ENCODE measurements around the gene LCN6. TPM values are rescaled to one million over a fixed set of nuclear protein-coding genes. Genes with fewer than 3 reads are reported as not detected.

The LCN6 gene
- total and polyA plus RNA-seq, 2 of the 13 experiments (the other 11 are each of a cell fraction or from before 2014, with no cell fraction given): not detected

GRCh38 chr9:136723362-136723976 is 24.9 kb downstream of the LCN6 start (continued):
- TF ChIP-seq IRF2 (CRISPR knock-in tag; IDR thresholded peaks at IDR 0.05) (no peak), AGO2 (optimal IDR thresholded peaks at IDR 0.05; ENCODE audit: low read depth, low read length) (peak; percentile 98), MYPOP (CRISPR knock-in tag; IDR thresholded peaks at IDR 0.05) (no peak), CEBPG (CRISPR knock-in tag; IDR thresholded peaks at IDR 0.05) (no peak), HOXA3 (CRISPR knock-in tag; IDR thresholded peaks at IDR 0.05) (peak; percentile 58), AKNA (CRISPR knock-in tag; IDR thresholded peaks at IDR 0.05; ENCODE audit: borderline replicate concordance) (no peak), ZNF687 (CRISPR knock-in tag; IDR thresholded peaks at IDR 0.05) (peak; percentile 17; the same call in 1 of the 2 replicates), ZNF20 (CRISPR knock-in tag; IDR thresholded peaks at IDR 0.05) (no peak), DNMT1 (CRISPR knock-in tag; IDR thresholded peaks at IDR 0.05) (0 out of 2 replicates have a peak, but pooled peaks have one; percentile 25), ZNF720 (CRISPR knock-in tag; IDR thresholded peaks at IDR 0.05) (no peak), SAFB2 (CRISPR knock-in tag; IDR thresholded peaks at IDR 0.05; ENCODE audit: borderline replicate concordance, low read depth) (0 out of 2 replicates have a peak, but pooled peaks have one; percentile 39), CHD2 (IDR thresholded peaks at IDR 0.05; ENCODE audit: low read depth, low read length) (no peak), EEA1 (CRISPR knock-in tag; IDR thresholded peaks at IDR 0.05; ENCODE audit: borderline replicate concordance) (0 out of 2 replicates have a peak, but pooled peaks have one; percentile 39), BRCA1 (CRISPR knock-in tag; IDR thresholded peaks at IDR 0.05) (no peak), CENPT (CRISPR knock-in tag; IDR thresholded peaks at IDR 0.05; ENCODE audit: low read depth) (no peak), ARID5B (CRISPR knock-in tag; IDR thresholded peaks at IDR 0.05) (no peak)
